HepG2 (cell line): Measurements from ENCODE around the gene CCND2. TPM values are rescaled to one million over a fixed set of nuclear protein-coding genes. Genes with fewer than 3 reads are reported as not detected.

Experiments used
- polyA plus RNA-seq, 8 experiments: library from polyadenylated mRNA; depleted of rRNA in 3 of 8; stranded (reverse) in 7 of 8; unstranded in 1 of 8; fragments of >200 nt; fragmentation: Illumina TruSeq in 4 of 8; extraction: Trizol in 4 of 8; gene quantifications; 2 replicates each; pipeline versions ENCODE4 v1.2.1 to v1.2.3, GENCODE V29; 2011 to 2016; ENCODE audit warnings: low read depth in 4 of 8, missing spikeins in 1 of 8, mixed read lengths in 1 of 8; ENCODE audit not compliant: insufficient read depth in 1 of 8
- total RNA-seq, 5 experiments: library from RNA; depleted of rRNA; stranded (reverse); fragments of >200 nt; fragmentation: Illumina TruSeq; extraction: Trizol; gene quantifications; 2 replicates each; pipeline ENCODE4 v1.2.3, GENCODE V29; 2016; ENCODE audit warnings: low read depth in 1 of 5

The CCND2 gene
- total and polyA plus RNA-seq, 2 of the 13 experiments (the other 11 are each of a cell fraction or from before 2014, with no cell fraction given): 0.61 to 1.4 TPM

Other genes starting within 250 kb of the CCND2 start
- 21.8 and 41.3 TPM in 2 replicates for gene TIGAR, start 47.5 kb downstream of the CCND2 start, total RNA-seq (2016; rRNA removed; fragmentation: Illumina TruSeq; extraction: Trizol)
- gene TIGAR, start 47.5 kb downstream of the CCND2 start, polyA plus RNA-seq (2011; rRNA removed): 2.6 and 3.2 TPM in 2 replicates
- gene FGF23, start 106.0 kb downstream of the CCND2 start, total RNA-seq (2016; rRNA removed; fragmentation: Illumina TruSeq; extraction: Trizol): not detected in 2 replicates
- not detected in 2 replicates for gene FGF23, start 106.0 kb downstream of the CCND2 start, polyA plus RNA-seq (2011; rRNA removed)
- gene FGF6, start 172.1 kb downstream of the CCND2 start, total RNA-seq (2016; rRNA removed; fragmentation: Illumina TruSeq; extraction: Trizol): not detected in 2 replicates
- not detected in 2 replicates for gene FGF6, start 172.1 kb downstream of the CCND2 start, polyA plus RNA-seq (2011; rRNA removed)